Mucosa of rectum (tissue), 2 donors: Measurements from ENCODE around the gene ETV6.

Source experiments
- H3K27ac ChIP-seq, 2 donors: one replicate each; pipeline ENCODE4 v1.7.0; 2013; ENCODE audit warnings: inconsistent platforms in 2 of 2, low read depth in 2 of 2, low read length in 2 of 2
- H3K27me3 ChIP-seq, 2 donors: one replicate each; pipeline ENCODE4 v1.7.0; 2013; ENCODE audit warnings: low read length in 2 of 2; ENCODE audit not compliant: control insufficient read depth in 2 of 2, insufficient read depth in 2 of 2
- H3K36me3 ChIP-seq, 2 donors: one replicate each; pipeline ENCODE4 v1.7.0; 2013; ENCODE audit warnings: low read length in 2 of 2; ENCODE audit not compliant: control insufficient read depth in 2 of 2, insufficient read depth in 2 of 2
- H3K4me1 ChIP-seq, 2 donors: one replicate each; pipeline ENCODE4 v1.7.0; 2013; ENCODE audit warnings: low read length in 2 of 2, mild to moderate bottlenecking in 1 of 2; ENCODE audit not compliant: control insufficient read depth in 2 of 2, insufficient read depth in 2 of 2
- H3K4me3 ChIP-seq, 2 donors: one replicate each; pipeline ENCODE4 v1.7.0; 2013; ENCODE audit warnings: low read length in 2 of 2
- H3K9ac ChIP-seq, 2 donors: one replicate each; pipeline ENCODE4 v1.7.0; 2013; ENCODE audit warnings: low read length in 2 of 2, low read depth in 1 of 2, mild to moderate bottlenecking in 1 of 2
- H3K9me3 ChIP-seq, 2 donors: one replicate each; pipeline ENCODE4 v1.7.0; 2013; ENCODE audit warnings: low read length in 2 of 2; ENCODE audit not compliant: control insufficient read depth in 2 of 2
- donor health status: healthy.
- donor health status: Normal muscosa, but diverticular disease.

Gene ETV6

GRCh38 chr12:11752403-11753149 lies 103.1 kb downstream of the ETV6 start:
- Histone ChIP-seq H3K9ac (no peak overlapping the region), H3K4me1 (peaks cover 3 to 14% of the 10 kb centered on the region in 2 donors), H3K4me3 (no peak overlapping the region), H3K27me3 (no peaks in the 10 kb centered on the region), H3K9me3 (no peaks in the 10 kb centered on the region), H3K36me3 (peaks cover 18 to 21% of the 10 kb centered on the region in 2 donors), H3K27ac (peak overlapping the region in 1 of 2 donors; percentile 17)

- Histone ChIP-seq H3K4me1 (peaks cover 8 to 18% of the 10 kb centered on the region in 2 donors), H3K4me3 (no peak overlapping the region), H3K9me3 (no peaks in the 10 kb centered on the region), H3K9ac (no peak overlapping the region), H3K27ac (peak overlapping the region in 1 of 2 donors; percentile 50), H3K27me3 (no peaks in the 10 kb centered on the region), H3K36me3 (peaks cover 18 to 21% of the 10 kb centered on the region in 2 donors)
These were observed 103.7 kb downstream of the ETV6 start for GRCh38 chr12:11753150-11753499.

- peaks cover 15 to 19% of the 10 kb centered on the region in 2 donors for H3K4me1 ChIP-seq
- H3K27ac ChIP-seq: peak overlapping the region in 1 of 2 donors; percentile 50
- H3K27me3 ChIP-seq: no peaks in the 10 kb centered on the region
- no peak overlapping the region for H3K9ac ChIP-seq
- H3K9me3 ChIP-seq: no peaks in the 10 kb centered on the region
- H3K4me3 ChIP-seq: no peak overlapping the region
- peaks cover 18 to 21% of the 10 kb centered on the region in 2 donors for H3K36me3 ChIP-seq
These were observed 104.4 kb downstream of the ETV6 start for GRCh38 chr12:11753826-11754225.

- Histone ChIP-seq H3K4me1 (peaks cover 15 to 19% of the 10 kb centered on the region in 2 donors), H3K27me3 (no peaks in the 10 kb centered on the region), H3K27ac (no peak overlapping the region), H3K36me3 (peaks cover 18 to 21% of the 10 kb centered on the region in 2 donors), H3K9ac (no peak overlapping the region), H3K9me3 (no peaks in the 10 kb centered on the region), H3K4me3 (no peak overlapping the region)
These were observed 104.8 kb downstream of the ETV6 start for GRCh38 chr12:11754256-11754655.

GRCh38 chr12:11755302-11755930 lies 105.9 kb downstream of the ETV6 start:
- H3K36me3 ChIP-seq: peaks cover 18 to 21% of the 10 kb centered on the region in 2 donors
- H3K27ac ChIP-seq: peak overlapping the region; percentile 12 to 39
- H3K27me3 ChIP-seq: no peaks in the 10 kb centered on the region
- H3K4me1 ChIP-seq: peaks cover 15 to 19% of the 10 kb centered on the region in 2 donors
- no peaks in the 10 kb centered on the region for H3K9me3 ChIP-seq
- H3K9ac ChIP-seq: no peak overlapping the region
- no peak overlapping the region for H3K4me3 ChIP-seq

- peak overlapping the region; percentile 6 to 39 for H3K27ac ChIP-seq
- H3K36me3 ChIP-seq: peaks cover 18 to 21% of the 10 kb centered on the region in 2 donors
- no peaks in the 10 kb centered on the region for H3K27me3 ChIP-seq
These were observed 106.5 kb downstream of the ETV6 start for GRCh38 chr12:11756022-11756421.

GRCh38 chr12:11756523-11756922 lies 107.0 kb downstream of the ETV6 start:
- H3K9me3 ChIP-seq: no peaks in the 10 kb centered on the region
- no peak overlapping the region for H3K4me3 ChIP-seq
- H3K9ac ChIP-seq: no peak overlapping the region
- peaks cover 15 to 19% of the 10 kb centered on the region in 2 donors for H3K4me1 ChIP-seq
- H3K36me3 ChIP-seq: peaks cover 18 to 21% of the 10 kb centered on the region in 2 donors
- H3K27me3 ChIP-seq: no peaks in the 10 kb centered on the region
- peak overlapping the region in 1 of 2 donors; percentile 6 for H3K27ac ChIP-seq

More at GRCh38 chr12:11756022-11756421, 106.5 kb downstream of the ETV6 start:
- Histone ChIP-seq H3K4me1 (peaks cover 15 to 19% of the 10 kb centered on the region in 2 donors), H3K9me3 (no peaks in the 10 kb centered on the region), H3K4me3 (no peak overlapping the region), H3K9ac (no peak overlapping the region)

GRCh38 chr12:11757095-11757494 lies 107.6 kb downstream of the ETV6 start:
- Histone ChIP-seq H3K9me3 (no peaks in the 10 kb centered on the region), H3K4me3 (no peak overlapping the region), H3K9ac (no peak overlapping the region), H3K36me3 (peaks cover 18 to 21% of the 10 kb centered on the region in 2 donors), H3K27ac (no peak overlapping the region), H3K4me1 (peaks cover 17 to 23% of the 10 kb centered on the region in 2 donors), H3K27me3 (no peaks in the 10 kb centered on the region)

GRCh38 chr12:11757531-11757930 lies 108.1 kb downstream of the ETV6 start:
- Histone ChIP-seq H3K4me3 (no peak overlapping the region), H3K9me3 (no peaks in the 10 kb centered on the region), H3K27me3 (no peaks in the 10 kb centered on the region), H3K27ac (peak overlapping the region; percentile 75 to 82), H3K36me3 (peaks cover 18 to 21% of the 10 kb centered on the region in 2 donors), H3K4me1 (peaks cover 21 to 28% of the 10 kb centered on the region in 2 donors), H3K9ac (no peak overlapping the region)

- H3K27ac ChIP-seq: peak overlapping the region; percentile 75 to 82
- H3K4me1 ChIP-seq: peaks cover 26 to 30% of the 10 kb centered on the region in 2 donors
- peaks cover 18 to 19% of the 10 kb centered on the region in 2 donors for H3K36me3 ChIP-seq
- no peak overlapping the region for H3K4me3 ChIP-seq
- H3K9ac ChIP-seq: peak overlapping the region in 1 of 2 donors; percentile 39
- no peaks in the 10 kb centered on the region for H3K9me3 ChIP-seq
- no peaks in the 10 kb centered on the region for H3K27me3 ChIP-seq
These were observed 108.6 kb downstream of the ETV6 start for GRCh38 chr12:11758087-11758486.
